ENCODE data around the gene TRAP1.

- no peak for TF ChIP-seq EZH2phosphoT487 (IDR thresholded peaks at IDR 0.05; ENCODE audit: borderline replicate concordance, low read depth, low read length)
- TF ChIP-seq CTCF (conservative IDR thresholded peaks at IDR 0.05; ENCODE audit: low read length) = no peak
Measured at GRCh38 chr16:3735541-3735940, 18.2 kb upstream of the TRAP1 start.

Data from OCI-LY7 (cell line).